Stimulated activated effector memory CD8-positive, alpha-beta T cell treated with anti-CD3 and anti-CD28 coated beads, Interleukin-12 subunit alpha, Interleukin-12 subunit beta, amount 100 ng/mL, for 72 hours (primary cell): ENCODE measurements around the gene SMG7.
A peak's percentile ranks its signal among the peaks of the same experiment; 100 is the strongest.
"Not testable (repeated sequence)": the region's sequence is repeated elsewhere in the genome, so short reads cannot be mapped to it uniquely, and the experiment has no call there.

Source experiments
- ATAC-seq: fragments of 150-1000 bp; cut with Tn5 transposase; 2 replicates; pipeline ENCODE4 v1.10.0; 2021
- DNase-seq, 2 donors: peaks; one replicate each; pipeline ENCODE4 v3.0.0; 2021 to 2022; ENCODE audit warnings: low spot score in 2 of 2
- H3K27ac Mint-ChIP-seq: one replicate; pipeline ENCODE4 v1.8.0; 2022; ENCODE audit warnings: mild to moderate bottlenecking, mixed read lengths
- H3K36me3 Mint-ChIP-seq: one replicate; pipeline ENCODE4 v1.8.0; 2022; ENCODE audit warnings: mild to moderate bottlenecking, mixed read lengths
- H3K4me1 Mint-ChIP-seq: one replicate; pipeline ENCODE4 v1.8.0; 2022; ENCODE audit warnings: mixed read lengths
- H3K4me3 Mint-ChIP-seq: one replicate; pipeline ENCODE4 v1.8.0; 2022; ENCODE audit warnings: mild to moderate bottlenecking, mixed read lengths
- H3K9me3 Mint-ChIP-seq: one replicate; pipeline ENCODE4 v1.8.0; 2022; ENCODE audit warnings: mixed read lengths

The SMG7 gene, protein sequence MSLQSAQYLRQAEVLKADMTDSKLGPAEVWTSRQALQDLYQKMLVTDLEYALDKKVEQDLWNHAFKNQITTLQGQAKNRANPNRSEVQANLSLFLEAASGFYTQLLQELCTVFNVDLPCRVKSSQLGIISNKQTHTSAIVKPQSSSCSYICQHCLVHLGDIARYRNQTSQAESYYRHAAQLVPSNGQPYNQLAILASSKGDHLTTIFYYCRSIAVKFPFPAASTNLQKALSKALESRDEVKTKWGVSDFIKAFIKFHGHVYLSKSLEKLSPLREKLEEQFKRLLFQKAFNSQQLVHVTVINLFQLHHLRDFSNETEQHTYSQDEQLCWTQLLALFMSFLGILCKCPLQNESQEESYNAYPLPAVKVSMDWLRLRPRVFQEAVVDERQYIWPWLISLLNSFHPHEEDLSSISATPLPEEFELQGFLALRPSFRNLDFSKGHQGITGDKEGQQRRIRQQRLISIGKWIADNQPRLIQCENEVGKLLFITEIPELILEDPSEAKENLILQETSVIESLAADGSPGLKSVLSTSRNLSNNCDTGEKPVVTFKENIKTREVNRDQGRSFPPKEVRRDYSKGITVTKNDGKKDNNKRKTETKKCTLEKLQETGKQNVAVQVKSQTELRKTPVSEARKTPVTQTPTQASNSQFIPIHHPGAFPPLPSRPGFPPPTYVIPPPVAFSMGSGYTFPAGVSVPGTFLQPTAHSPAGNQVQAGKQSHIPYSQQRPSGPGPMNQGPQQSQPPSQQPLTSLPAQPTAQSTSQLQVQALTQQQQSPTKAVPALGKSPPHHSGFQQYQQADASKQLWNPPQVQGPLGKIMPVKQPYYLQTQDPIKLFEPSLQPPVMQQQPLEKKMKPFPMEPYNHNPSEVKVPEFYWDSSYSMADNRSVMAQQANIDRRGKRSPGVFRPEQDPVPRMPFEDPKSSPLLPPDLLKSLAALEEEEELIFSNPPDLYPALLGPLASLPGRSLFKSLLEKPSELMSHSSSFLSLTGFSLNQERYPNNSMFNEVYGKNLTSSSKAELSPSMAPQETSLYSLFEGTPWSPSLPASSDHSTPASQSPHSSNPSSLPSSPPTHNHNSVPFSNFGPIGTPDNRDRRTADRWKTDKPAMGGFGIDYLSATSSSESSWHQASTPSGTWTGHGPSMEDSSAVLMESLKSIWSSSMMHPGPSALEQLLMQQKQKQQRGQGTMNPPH

DNA sequence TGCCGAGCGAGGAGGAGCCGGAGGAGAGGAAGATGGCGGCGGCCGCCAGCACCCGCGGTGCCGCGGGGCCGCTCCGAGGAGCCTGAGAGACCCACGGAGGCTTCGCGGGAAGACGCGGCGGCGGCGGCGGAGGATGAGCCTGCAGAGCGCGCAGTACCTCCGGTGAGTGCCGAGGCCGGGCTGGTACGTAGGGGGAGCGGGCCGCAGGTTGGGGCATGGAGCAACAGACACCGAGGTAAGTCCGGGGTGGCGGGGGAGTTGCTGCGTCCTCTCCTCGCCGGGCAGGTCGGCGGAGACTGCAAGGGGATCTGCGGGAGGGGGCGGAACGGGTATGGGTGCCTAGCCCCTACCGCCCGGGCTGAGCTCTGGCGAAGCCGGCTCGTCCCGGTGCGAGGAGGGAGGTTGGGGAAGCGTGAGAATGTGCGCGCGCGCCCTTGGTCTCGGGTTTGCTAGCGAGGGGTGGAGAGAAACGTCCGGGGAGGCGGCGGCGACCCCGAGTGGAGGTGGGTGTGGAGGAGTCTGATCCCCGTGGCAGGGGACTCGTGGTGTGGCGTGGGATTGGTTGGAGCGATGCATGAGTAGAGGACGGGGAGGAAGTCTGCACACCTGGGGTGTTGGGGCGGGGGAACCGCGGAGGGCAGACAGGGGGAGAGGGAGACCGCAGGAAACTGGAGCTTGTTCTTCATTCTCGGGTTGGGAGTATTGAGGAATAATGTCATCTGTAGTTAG, at the start of gene SMG7:
TSS of gene SMG7 (plus strand) at position 12 of the 729 bp plus-strand sequence. CDS start at position 134, 122 bp downstream.
- ATAC-seq (peak; percentile 0), DNase-seq (no peak)
- H3K4me3 Mint-ChIP-seq, result peak within 1 kb of the TSS; percentile 97
- peaks cover 30% of the 10 kb centered on the region for H3K36me3 Mint-ChIP-seq
- H3K4me1 Mint-ChIP-seq, result peaks cover 29% of the 10 kb centered on the region
- peak within 1 kb of the TSS; percentile 100 for H3K27ac Mint-ChIP-seq
- H3K9me3 Mint-ChIP-seq, result no peaks in the 10 kb centered on the region

DNA sequence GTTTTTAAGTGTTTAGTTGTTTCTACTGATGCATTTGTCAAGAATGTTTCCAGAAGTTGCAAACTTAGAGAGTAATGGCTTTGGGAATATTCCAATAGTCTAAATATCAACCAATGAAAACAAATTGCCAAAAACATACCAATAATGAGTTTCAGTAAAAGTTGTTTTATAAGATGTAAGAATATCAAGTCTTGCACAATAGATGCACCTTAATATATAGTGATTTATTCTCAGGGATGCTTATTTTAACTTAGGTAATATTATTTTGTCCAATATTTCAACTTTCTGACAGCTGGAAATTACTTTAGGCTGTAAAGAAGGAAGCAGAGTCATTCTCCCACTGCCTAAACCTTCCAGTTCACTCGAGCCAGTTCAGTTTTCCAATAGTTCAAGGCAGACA, 48.8 kb upstream of the SMG7 start:
- Mint-ChIP-seq H3K36me3 (no peaks in the 10 kb centered on the region), H3K4me3 (no peak overlapping the region), H3K9me3 (no peaks in the 10 kb centered on the region), H3K27ac (no peak overlapping the region), H3K4me1 (peaks cover 3% of the 10 kb centered on the region)
- ATAC-seq (no peak), DNase-seq (no peak)

DNA sequence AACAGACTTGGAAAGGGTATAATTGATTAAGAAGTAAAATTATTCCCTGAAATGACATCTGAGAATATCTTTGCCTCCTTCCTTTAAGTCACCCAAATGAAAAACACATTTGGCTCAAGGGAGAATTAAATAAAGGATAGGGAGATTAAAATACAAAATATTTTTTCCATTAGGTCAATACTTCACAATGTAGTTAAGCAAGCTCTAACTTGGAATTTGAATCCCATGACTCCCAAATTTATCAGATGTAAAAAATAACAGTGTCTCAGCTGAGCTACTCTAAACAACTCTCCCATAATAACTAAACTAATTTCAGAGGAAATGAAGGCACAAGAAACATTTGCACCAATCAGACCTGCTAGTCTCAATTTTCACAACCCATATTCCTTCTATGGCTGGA, 47.6 kb upstream of the SMG7 start:
- Mint-ChIP-seq H3K4me3 (no peak overlapping the region), H3K36me3 (no peaks in the 10 kb centered on the region), H3K27ac (no peak overlapping the region), H3K9me3 (no peaks in the 10 kb centered on the region), H3K4me1 (no peaks in the 10 kb centered on the region)
- DNase-seq (no peak), ATAC-seq (no peak)

DNA sequence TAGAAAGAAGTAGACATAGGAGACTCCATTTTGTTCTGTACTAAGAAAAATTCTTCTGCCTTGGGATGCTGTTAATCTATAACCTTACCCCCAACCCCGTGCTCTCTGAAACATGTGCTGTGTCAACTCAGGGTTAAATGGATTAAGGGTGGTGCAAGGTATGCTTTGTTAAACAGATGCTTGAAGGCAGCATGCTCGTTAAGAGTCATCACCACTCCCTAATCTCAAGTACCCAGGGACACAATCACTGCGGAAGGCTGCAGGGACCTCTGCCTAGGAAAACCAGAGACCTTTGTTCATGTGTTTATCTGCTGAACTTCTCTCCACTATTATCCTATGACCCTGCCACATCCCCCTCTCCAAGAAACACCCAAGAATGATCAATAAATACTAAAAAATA, 44.7 kb upstream of the SMG7 start:
- ATAC-seq, H3K4me3 Mint-ChIP-seq, DNase-seq, H3K27ac Mint-ChIP-seq, H3K9me3 Mint-ChIP-seq, H3K4me1 Mint-ChIP-seq, H3K36me3 Mint-ChIP-seq: not testable (repeated sequence)

DNA sequence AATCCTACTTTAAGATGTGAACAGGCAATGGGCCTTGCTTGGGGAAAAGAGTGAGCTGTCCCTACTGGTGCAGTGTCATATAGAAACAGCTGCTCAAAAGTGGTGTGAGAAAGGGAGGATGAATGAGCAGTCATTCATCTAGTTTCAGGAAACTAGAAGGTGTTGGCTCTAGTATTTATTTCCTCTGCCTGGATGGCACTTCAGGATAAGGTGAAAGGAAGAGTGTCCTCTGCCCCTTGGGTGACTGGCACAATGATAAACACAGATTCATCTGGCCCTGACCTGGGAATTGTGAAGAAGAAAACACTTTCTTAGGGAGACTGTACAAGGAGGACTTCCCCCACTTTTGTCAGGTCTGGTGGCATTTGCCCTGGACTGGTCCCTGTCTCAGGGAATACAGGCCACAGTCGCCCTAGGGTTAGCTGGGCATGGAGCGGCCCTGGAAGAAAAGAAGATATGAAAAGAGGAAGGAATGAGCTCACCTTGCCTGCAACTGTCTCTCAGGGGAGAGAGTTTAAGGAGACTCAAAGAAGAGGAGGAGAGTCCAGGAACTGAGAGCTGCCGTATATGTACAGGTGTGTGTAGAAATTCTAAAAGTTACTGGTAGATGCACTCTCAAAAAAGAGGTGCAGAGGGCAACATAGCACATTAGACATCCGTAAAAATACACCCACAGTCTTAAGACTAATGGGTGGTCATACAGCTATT, 40.3 kb upstream of the SMG7 start:
- Mint-ChIP-seq H3K4me3 (no peak overlapping the region), H3K36me3 (no peaks in the 10 kb centered on the region), H3K9me3 (no peaks in the 10 kb centered on the region), H3K4me1 (no peaks in the 10 kb centered on the region), H3K27ac (no peak overlapping the region)
- DNase-seq, result no peak
- ATAC-seq, result peak; percentile 24

DNA sequence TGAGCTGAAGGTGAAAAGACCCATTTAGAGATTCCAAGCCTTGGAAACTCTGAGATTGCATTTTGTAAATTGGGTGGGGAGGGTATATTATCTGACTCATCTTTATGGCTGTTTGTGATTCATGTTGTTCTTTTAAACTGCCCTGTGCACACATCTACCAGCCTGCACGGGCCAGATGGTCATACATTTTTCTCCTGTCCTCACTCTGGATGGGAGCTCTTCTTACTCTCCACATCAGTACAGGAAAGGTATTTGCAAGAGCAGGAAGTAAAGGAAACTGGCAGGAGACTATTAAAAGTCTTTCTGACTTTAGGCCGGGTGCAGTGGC, 39.8 kb upstream of the SMG7 start:
- no peak overlapping the region for H3K27ac Mint-ChIP-seq
- H3K9me3 Mint-ChIP-seq, result no peaks in the 10 kb centered on the region
- ATAC-seq, result no peak
- no peaks in the 10 kb centered on the region for H3K4me1 Mint-ChIP-seq
- no peak for DNase-seq
- no peaks in the 10 kb centered on the region for H3K36me3 Mint-ChIP-seq
- no peak overlapping the region for H3K4me3 Mint-ChIP-seq

DNA sequence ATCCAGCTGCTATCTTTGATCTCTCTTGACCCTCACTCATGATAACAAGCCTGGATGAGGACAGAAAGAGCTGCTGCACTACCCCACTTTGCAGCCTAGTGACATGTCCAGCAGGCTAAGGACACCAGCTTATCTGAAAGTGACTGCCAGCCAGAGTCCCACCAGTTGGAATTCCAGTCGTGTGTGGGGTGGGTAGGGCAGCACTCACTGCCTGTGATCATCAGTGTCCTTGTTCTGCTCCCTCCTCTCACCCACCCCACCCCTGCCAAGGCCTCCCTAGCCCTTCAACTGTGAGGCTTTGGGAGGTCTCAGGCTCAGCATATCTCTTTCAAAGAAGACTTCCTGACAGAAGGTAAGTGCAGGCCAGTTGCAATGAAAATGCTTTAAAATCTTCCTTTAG, 38.6 kb upstream of the SMG7 start:
- Mint-ChIP-seq H3K4me1 (no peaks in the 10 kb centered on the region), H3K4me3 (no peak overlapping the region), H3K36me3 (no peaks in the 10 kb centered on the region), H3K27ac (no peak overlapping the region), H3K9me3 (no peaks in the 10 kb centered on the region)
- ATAC-seq (no peak), DNase-seq (no peak)

DNA sequence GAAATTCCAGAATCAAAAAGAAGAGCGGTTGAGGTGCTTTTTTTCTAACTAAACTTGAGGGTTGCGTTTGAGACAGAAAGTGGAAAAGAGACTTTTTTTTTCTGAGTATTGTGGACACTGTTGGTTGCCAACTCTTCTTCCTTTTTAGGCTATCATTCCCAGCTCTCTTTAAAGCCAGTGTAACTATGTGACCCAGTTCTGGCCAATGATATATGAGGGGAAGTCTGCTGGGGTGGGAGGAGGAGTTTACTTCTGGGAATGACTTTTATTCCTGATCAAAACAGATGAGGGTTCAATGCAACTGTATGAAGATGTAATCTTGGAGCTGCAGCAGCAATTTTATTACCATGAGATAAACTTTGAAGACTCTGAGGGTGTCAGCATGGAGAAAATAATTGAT, 36.8 kb upstream of the SMG7 start:
- H3K4me3 Mint-ChIP-seq, result no peak overlapping the region
- DNase-seq (no peak), ATAC-seq (no peak)
- H3K27ac Mint-ChIP-seq, result no peak overlapping the region
- H3K4me1 Mint-ChIP-seq, result no peaks in the 10 kb centered on the region
- no peaks in the 10 kb centered on the region for H3K36me3 Mint-ChIP-seq
- no peaks in the 10 kb centered on the region for H3K9me3 Mint-ChIP-seq

DNA sequence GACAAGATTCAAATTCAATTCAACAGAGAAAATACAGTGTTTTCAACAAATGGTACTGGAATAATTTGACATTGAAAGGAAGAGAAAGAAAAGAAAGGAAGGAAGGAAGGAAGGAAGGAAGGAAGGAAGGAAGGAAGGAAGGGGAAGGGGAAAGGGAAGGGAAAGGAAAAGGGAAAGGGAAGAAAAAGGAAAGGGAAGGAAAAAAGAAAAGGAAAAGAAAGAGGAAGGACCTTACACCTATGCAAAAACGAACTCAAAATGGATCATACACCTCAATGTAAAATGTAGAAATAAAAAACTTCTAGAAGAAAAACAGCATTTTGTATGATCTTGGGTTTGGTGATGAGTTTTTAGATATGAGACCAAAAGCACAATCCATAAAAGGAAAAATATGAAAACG, 34.2 kb upstream of the SMG7 start:
- H3K36me3 Mint-ChIP-seq, result no peaks in the 10 kb centered on the region
- no peak overlapping the region for H3K27ac Mint-ChIP-seq
- no peak for ATAC-seq
- no peaks in the 10 kb centered on the region for H3K9me3 Mint-ChIP-seq
- DNase-seq, result no peak
- H3K4me1 Mint-ChIP-seq, result no peaks in the 10 kb centered on the region
- no peak overlapping the region for H3K4me3 Mint-ChIP-seq

DNA sequence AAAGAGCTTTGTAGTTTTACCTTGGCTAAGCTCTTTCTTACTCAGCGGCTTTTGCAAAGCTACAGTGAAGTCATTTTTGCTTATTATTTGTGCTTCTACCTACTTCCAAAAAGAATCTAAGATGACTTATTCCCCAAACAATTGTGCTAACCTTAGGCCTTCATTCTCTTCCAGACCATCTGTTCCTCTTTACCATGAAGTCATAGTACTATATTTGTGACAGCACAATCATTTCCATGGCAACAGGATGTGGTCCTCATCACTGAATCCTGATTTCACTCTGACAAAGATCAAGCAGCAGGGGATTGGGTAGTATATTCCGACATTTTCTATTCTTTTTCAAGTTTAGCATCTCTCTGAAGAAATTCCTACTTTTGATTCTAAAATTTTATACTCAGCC, 29.3 kb upstream of the SMG7 start:
- Mint-ChIP-seq H3K4me1 (no peaks in the 10 kb centered on the region), H3K9me3 (no peaks in the 10 kb centered on the region), H3K4me3 (no peak overlapping the region), H3K27ac (no peak overlapping the region), H3K36me3 (no peaks in the 10 kb centered on the region)
- ATAC-seq (no peak), DNase-seq (no peak)

DNA sequence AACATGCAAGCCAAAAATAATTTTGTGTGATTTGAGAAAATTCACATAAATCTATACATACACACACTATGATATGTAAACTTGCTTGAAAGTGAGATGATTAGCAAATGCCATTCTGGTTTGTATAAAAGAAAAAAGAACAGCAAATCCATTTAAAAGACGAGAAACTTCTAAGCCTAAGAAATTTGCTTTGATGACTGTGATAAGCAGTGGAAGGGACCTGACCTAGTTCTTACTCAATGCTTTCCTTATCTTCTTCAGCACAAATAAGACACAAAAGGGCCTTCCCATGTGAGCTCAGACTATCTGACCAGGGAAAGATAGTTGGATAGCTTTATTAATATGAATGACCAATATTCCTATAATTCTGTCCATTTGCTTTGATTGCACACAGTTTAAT, 28.8 kb upstream of the SMG7 start:
- ATAC-seq, result no peak

DNA sequence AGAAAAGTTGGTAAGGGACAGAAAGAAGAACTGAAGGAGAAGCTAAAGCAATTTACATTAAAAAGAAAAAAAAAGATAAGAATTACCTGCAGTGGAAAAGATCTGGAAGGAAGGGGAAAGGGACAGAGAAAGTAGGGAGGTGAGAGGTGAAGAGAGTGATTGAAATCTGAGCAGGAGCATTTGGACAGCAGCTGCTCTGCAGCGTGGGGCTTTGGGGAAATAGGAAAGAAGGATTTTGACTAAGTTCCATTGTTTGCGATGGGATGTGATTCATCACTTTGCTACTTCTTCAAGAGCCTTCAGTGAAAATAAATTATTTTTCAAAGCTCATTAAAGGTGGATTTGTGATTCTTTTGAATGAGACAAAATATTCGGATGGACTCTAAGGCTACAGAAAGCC, 28.1 kb upstream of the SMG7 start:
- DNase-seq (no peak), ATAC-seq (no peak)
- H3K4me1 Mint-ChIP-seq, result no peaks in the 10 kb centered on the region
- no peaks in the 10 kb centered on the region for H3K36me3 Mint-ChIP-seq
- H3K27ac Mint-ChIP-seq, result no peak overlapping the region
- no peak overlapping the region for H3K4me3 Mint-ChIP-seq
- H3K9me3 Mint-ChIP-seq, result no peaks in the 10 kb centered on the region

More for the DNA sequence above, 28.8 kb upstream of the SMG7 start:
- H3K4me3 Mint-ChIP-seq, result no peak overlapping the region
- no peak overlapping the region for H3K27ac Mint-ChIP-seq
- no peaks in the 10 kb centered on the region for H3K4me1 Mint-ChIP-seq
- H3K9me3 Mint-ChIP-seq, result no peaks in the 10 kb centered on the region
- DNase-seq, result no peak
- H3K36me3 Mint-ChIP-seq, result no peaks in the 10 kb centered on the region

DNA sequence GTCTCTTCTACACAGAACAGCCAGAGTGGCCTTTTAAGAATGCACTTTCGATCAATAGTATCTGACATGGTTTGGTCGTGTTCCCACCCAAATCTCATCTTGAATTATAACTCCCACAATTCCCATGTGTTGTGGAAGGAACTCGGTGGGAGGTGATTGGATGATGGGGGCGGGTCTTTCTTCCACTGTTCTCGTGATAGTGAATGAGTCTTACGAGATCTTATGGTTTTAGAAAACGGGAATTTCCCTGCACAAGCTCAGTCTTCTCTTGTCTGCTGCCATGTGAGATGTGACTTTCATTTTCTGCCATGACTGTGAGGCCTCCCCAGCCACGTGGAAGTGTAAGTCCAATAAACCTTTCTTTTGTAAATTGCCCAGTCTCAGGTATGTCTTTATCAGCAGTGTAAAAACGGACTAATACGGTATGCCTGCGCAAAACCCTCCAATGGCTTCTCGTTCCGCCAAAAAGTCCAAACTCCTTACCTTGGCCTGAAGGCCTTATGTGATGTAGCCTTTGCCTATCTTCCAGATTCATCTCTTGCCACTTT, 23.0 kb upstream of the SMG7 start:
- no peak overlapping the region for H3K4me3 Mint-ChIP-seq
- DNase-seq (no peak), ATAC-seq (no peak)
- H3K4me1 Mint-ChIP-seq, result no peaks in the 10 kb centered on the region
- H3K27ac Mint-ChIP-seq, result no peak overlapping the region
- H3K36me3 Mint-ChIP-seq, result no peaks in the 10 kb centered on the region
- H3K9me3 Mint-ChIP-seq, result no peaks in the 10 kb centered on the region

DNA sequence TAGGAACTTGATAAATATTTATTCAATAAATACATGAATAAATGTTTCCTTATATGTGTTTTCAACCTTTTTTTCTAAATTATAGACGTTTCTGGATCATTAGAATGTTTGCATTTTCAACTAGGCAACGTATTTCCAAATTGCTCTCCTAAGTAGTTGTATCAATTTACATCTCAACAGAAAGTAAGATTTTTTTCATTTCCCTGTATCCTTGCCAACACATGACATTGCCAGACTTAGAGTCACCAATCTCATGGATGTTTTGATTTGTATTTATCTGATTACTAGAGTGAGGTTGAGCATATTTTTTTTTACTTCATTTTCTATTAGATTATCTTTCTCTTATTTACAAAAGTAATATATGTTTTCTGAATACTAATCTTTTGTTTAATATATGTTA, 22.2 kb upstream of the SMG7 start:
- ATAC-seq, result no peak
- Mint-ChIP-seq H3K9me3 (no peaks in the 10 kb centered on the region), H3K4me1 (no peaks in the 10 kb centered on the region), H3K4me3 (no peak overlapping the region), H3K36me3 (no peaks in the 10 kb centered on the region), H3K27ac (no peak overlapping the region)
- no peak for DNase-seq
